Islet of Langerhans (tissue), 1 donor: ENCODE measurements around the gene PTPN5.

Experiments used
- FAIRE-seq: peaks from one replicate; lab custom pipeline; 2011; peaks lifted over from hg19 to GRCh38; lab: Jason Lieb, UNC

PTPN5 gene

GRCh38 chr11:18739685-18740084, 51.9 kb downstream of the PTPN5 start:
- no peak for FAIRE-seq

GRCh38 chr11:18737642-18738041, 54.0 kb downstream of the PTPN5 start:
- FAIRE-seq, result no peak

GRCh38 chr11:18736590-18737148, 54.9 kb downstream of the PTPN5 start:
- no peak for FAIRE-seq

- no peak for FAIRE-seq
These were observed 58.4 kb downstream of the PTPN5 start for GRCh38 chr11:18733202-18733601.

GRCh38 chr11:18731949-18732821, 59.4 kb downstream of the PTPN5 start:
- FAIRE-seq, result peak; percentile 62

GRCh38 chr11:18731441-18731840, 60.2 kb downstream of the PTPN5 start:
- FAIRE-seq, result no peak

GRCh38 chr11:18730020-18730419, 61.6 kb downstream of the PTPN5 start:
- no peak for FAIRE-seq

- FAIRE-seq, result no peak
These were observed 62.2 kb downstream of the PTPN5 start for GRCh38 chr11:18729426-18729825.

- FAIRE-seq, result no peak
These were observed 62.9 kb downstream of the PTPN5 start for GRCh38 chr11:18728658-18729057.

- no peak for FAIRE-seq
These were observed 63.9 kb downstream of the PTPN5 start for GRCh38 chr11:18727479-18728236.

- no peak for FAIRE-seq
These were observed 65.6 kb downstream of the PTPN5 start, which contains the start of gene IGSF22 for GRCh38 chr11:18726040-18726439. Gene IGSF22 (minus strand): TSS chr11:18726188. CDS start chr11:18724236, 1,952 bp downstream.

- peak; percentile 65 for FAIRE-seq
These were observed 67.6 kb downstream of the PTPN5 start for GRCh38 chr11:18723991-18724390.

GRCh38 chr11:18722293-18722637, 69.3 kb downstream of the PTPN5 start:
- FAIRE-seq, result no peak

- no peak for FAIRE-seq
These were observed 69.9 kb downstream of the PTPN5 start for GRCh38 chr11:18721561-18722292.

GRCh38 chr11:18720808-18721560, 70.6 kb downstream of the PTPN5 start:
- FAIRE-seq, result no peak

GRCh38 chr11:18720091-18720807, 71.3 kb downstream of the PTPN5 start:
- FAIRE-seq, result no peak

- FAIRE-seq, result no peak
These were observed 76.1 kb downstream of the PTPN5 start for GRCh38 chr11:18715476-18715875.

- no peak for FAIRE-seq
These were observed 77.2 kb downstream of the PTPN5 start for GRCh38 chr11:18714443-18714780.

- no peak for FAIRE-seq
These were observed 77.8 kb downstream of the PTPN5 start for GRCh38 chr11:18713646-18714442.

GRCh38 chr11:18710545-18710944, 81.1 kb downstream of the PTPN5 start:
- no peak for FAIRE-seq
